BJ (cell line): ENCODE data around the gene CFAP100. TPM values are rescaled to one million over a fixed set of nuclear protein-coding genes. Genes with fewer than 3 reads are reported as not detected.

Experiments
- CTCF ChIA-PET: fragments of 350-600 bp; formaldehyde crosslinking; extraction: SDS; loops from one replicate; lab custom pipeline; 2021; ENCODE audit warnings: antibody characterized with exemption, inconsistent platforms; lab: Yijun Ruan, JAX
- POLR2A ChIA-PET: fragments of 300-600 bp; sonication (Branson Sonifier 250); formaldehyde crosslinking; extraction: SDS; loops from one replicate; lab custom pipeline; 2021; ENCODE audit warnings: antibody characterized with exemption; lab: Charles Lee
- DNase-seq: peaks from one replicate; pipeline ENCODE4 v3.0.0-alpha.2; 2011; ENCODE audit warnings: low read depth
- H3K27me3 ChIP-seq: 2 replicates; pipeline ENCODE4 v1.6.0; 2011; ENCODE audit warnings: low read length; ENCODE audit not compliant: control insufficient read depth, insufficient read depth
- H3K36me3 ChIP-seq: 2 replicates; pipeline ENCODE4 v1.5.1; 2011; ENCODE audit warnings: low read length; ENCODE audit not compliant: control insufficient read depth, insufficient read depth
- H3K4me3 ChIP-seq: 2 replicates; pipeline ENCODE4 v1.5.1; 2011; ENCODE audit warnings: low read depth, mild to moderate bottlenecking, control low read depth, low read length
- CTCF ChIP-seq: IDR thresholded peaks from 2 replicates; pipeline ENCODE4 v1.5.1; 2011; ENCODE audit warnings: low read depth, mild to moderate bottlenecking, control low read depth, inconsistent platforms, low read length, moderate library complexity; ENCODE audit not compliant: insufficient read depth
- polyA plus RNA-seq: library from polyadenylated mRNA; depleted of rRNA; stranded (reverse); fragments of >200 nt; gene quantifications from 2 replicates; pipeline ENCODE4 v1.2.3, GENCODE V29; 2011

Gene CFAP100
- polyA plus RNA-seq, 1 experiment, result not detected

- Histone ChIP-seq H3K4me3 (no peak overlapping the region), H3K27me3 (peaks cover 18% of the 10 kb centered on the region), H3K36me3 (no peaks in the 10 kb centered on the region)
- no peak for DNase-seq
- ChIA-PET CTCF (interaction anchor here (0.7 to 2.9 kb wide), 6 partner anchors 15 to 262 kb away, joined by 3 to 10 read pairs (median 3); no protein-coding TSS in a partner anchor), POLR2A (no interaction called here)
- TF ChIP-seq CTCF, result no peak
Observed at GRCh38 chr3:126395846-126396513, 1.3 kb downstream of the CFAP100 start.

GRCh38 chr3:126396536-126396935, 1.8 kb downstream of the CFAP100 start:
- no peak for TF ChIP-seq CTCF
- peaks cover 18% of the 10 kb centered on the region for H3K27me3 ChIP-seq
- CTCF ChIA-PET, result interaction anchor here (0.9 to 2.9 kb wide), 4 partner anchors 56 to 262 kb away, joined by 3 to 10 read pairs (median 3); no protein-coding TSS in a partner anchor
- H3K4me3 ChIP-seq, result no peak overlapping the region
- H3K36me3 ChIP-seq, result no peaks in the 10 kb centered on the region
- DNase-seq, result no peak
- POLR2A ChIA-PET, result no interaction called here

- H3K27me3 ChIP-seq, result peaks cover 13% of the 10 kb centered on the region
- H3K4me3 ChIP-seq, result no peak overlapping the region
- no peak for DNase-seq
- H3K36me3 ChIP-seq, result no peaks in the 10 kb centered on the region
- no peak for TF ChIP-seq CTCF
- ChIA-PET CTCF (no interaction called here), POLR2A (no interaction called here)
Observed at GRCh38 chr3:126397610-126398422, 3.1 kb downstream of the CFAP100 start.

GRCh38 chr3:126398423-126399350, 4.0 kb downstream of the CFAP100 start:
- Histone ChIP-seq H3K27me3 (peaks cover 13% of the 10 kb centered on the region), H3K4me3 (no peak overlapping the region), H3K36me3 (no peaks in the 10 kb centered on the region)
- ChIA-PET POLR2A (no interaction called here), CTCF (interaction anchor here (1.2 to 1.3 kb wide), 2 partner anchors 8 to 10 kb away, joined by 4 read pairs; no protein-coding TSS in a partner anchor)
- TF ChIP-seq CTCF, result no peak
- DNase-seq, result no peak
